Mesothelial cell of epicardium (in vitro differentiated cells): ENCODE measurements around the gene ARHGEF28. TPM values are rescaled to one million over a fixed set of nuclear protein-coding genes. Genes with fewer than 3 reads are reported as not detected.

Experiments used
- DNase-seq, 2 experiments: peaks; one replicate each; pipeline ENCODE4 v3.0.0; 2021; ENCODE audit warnings: low spot score in 2 of 2; ENCODE audit not compliant: unreplicated experiment in 2 of 2
- H3K27ac Mint-ChIP-seq: 2 replicates; pipeline ENCODE4 v1.8.0; 2021; ENCODE audit warnings: mixed read lengths
- H3K27me3 Mint-ChIP-seq: 2 replicates; pipeline ENCODE4 v1.8.0; 2021; ENCODE audit warnings: low read depth, mixed read lengths
- H3K36me3 Mint-ChIP-seq: 2 replicates; pipeline ENCODE4 v1.8.0; 2021; ENCODE audit warnings: mixed read lengths
- H3K4me1 Mint-ChIP-seq: 2 replicates; pipeline ENCODE4 v1.8.0; 2021; ENCODE audit warnings: mixed read lengths
- H3K4me3 Mint-ChIP-seq: 2 replicates; pipeline ENCODE4 v1.8.0; 2021; ENCODE audit warnings: mild to moderate bottlenecking, moderate library complexity, mixed read lengths
- H3K9me3 Mint-ChIP-seq: 2 replicates; pipeline ENCODE4 v1.8.0; 2021; ENCODE audit warnings: mixed read lengths
- total RNA-seq: library from RNA; stranded (reverse); gene quantifications from 3 replicates; pipeline ENCODE4 v1.2.1, GENCODE V29; 2021
- TF ChIP-seq, protein P1 (sequence below): fragments of 200-600 bp; sonication (generic); IDR thresholded peaks from one replicate; pipeline ENCODE4 v1.5.0; 2021; ENCODE audit warnings: antibody characterized with exemption; ENCODE audit not compliant: unreplicated experiment

The ARHGEF28 gene
- total RNA-seq, 1 donor from 2014 or later: 0.40 TPM

DNA sequence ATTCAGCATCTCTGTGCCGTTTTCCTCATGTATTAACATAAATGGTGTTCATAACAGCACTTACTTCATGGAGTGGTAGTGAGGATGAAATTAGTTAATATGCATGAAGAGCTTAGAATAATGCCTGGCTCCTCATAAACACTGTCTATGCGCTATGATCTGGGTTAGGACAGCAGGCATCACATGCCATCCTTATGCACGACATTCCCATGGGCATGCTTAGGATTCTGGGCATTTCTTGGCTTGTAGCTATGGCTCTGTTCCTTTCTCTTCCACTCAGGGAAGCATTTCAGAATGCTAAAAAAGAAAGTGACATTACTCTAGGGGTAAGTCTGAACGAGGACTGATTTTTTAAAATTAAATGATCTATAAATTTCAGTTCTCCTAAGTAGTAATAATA lies 349.8 kb downstream of the ARHGEF28 start:
- TF ChIP-seq, protein P1, sequence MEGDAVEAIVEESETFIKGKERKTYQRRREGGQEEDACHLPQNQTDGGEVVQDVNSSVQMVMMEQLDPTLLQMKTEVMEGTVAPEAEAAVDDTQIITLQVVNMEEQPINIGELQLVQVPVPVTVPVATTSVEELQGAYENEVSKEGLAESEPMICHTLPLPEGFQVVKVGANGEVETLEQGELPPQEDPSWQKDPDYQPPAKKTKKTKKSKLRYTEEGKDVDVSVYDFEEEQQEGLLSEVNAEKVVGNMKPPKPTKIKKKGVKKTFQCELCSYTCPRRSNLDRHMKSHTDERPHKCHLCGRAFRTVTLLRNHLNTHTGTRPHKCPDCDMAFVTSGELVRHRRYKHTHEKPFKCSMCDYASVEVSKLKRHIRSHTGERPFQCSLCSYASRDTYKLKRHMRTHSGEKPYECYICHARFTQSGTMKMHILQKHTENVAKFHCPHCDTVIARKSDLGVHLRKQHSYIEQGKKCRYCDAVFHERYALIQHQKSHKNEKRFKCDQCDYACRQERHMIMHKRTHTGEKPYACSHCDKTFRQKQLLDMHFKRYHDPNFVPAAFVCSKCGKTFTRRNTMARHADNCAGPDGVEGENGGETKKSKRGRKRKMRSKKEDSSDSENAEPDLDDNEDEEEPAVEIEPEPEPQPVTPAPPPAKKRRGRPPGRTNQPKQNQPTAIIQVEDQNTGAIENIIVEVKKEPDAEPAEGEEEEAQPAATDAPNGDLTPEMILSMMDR: no peak
- H3K36me3 Mint-ChIP-seq: no peaks in the 10 kb centered on the region
- H3K4me1 Mint-ChIP-seq: peaks cover 21% of the 10 kb centered on the region
- no peaks in the 10 kb centered on the region for H3K9me3 Mint-ChIP-seq
- no peak for DNase-seq
- no peak overlapping the region for H3K4me3 Mint-ChIP-seq
- H3K27ac Mint-ChIP-seq: no peak overlapping the region
- H3K27me3 Mint-ChIP-seq: peaks cover 4% of the 10 kb centered on the region

GRCh38 chr5:73977146-73977545 lies 351.1 kb downstream of the ARHGEF28 start:
- peaks cover 15% of the 10 kb centered on the region for H3K4me1 Mint-ChIP-seq
- no peaks in the 10 kb centered on the region for H3K36me3 Mint-ChIP-seq
- DNase-seq: no peak
- H3K27me3 Mint-ChIP-seq: peaks cover 4% of the 10 kb centered on the region
- H3K27ac Mint-ChIP-seq: no peak overlapping the region
- no peak overlapping the region for H3K4me3 Mint-ChIP-seq
- H3K9me3 Mint-ChIP-seq: no peaks in the 10 kb centered on the region
- TF ChIP-seq, protein P1: no peak

DNA sequence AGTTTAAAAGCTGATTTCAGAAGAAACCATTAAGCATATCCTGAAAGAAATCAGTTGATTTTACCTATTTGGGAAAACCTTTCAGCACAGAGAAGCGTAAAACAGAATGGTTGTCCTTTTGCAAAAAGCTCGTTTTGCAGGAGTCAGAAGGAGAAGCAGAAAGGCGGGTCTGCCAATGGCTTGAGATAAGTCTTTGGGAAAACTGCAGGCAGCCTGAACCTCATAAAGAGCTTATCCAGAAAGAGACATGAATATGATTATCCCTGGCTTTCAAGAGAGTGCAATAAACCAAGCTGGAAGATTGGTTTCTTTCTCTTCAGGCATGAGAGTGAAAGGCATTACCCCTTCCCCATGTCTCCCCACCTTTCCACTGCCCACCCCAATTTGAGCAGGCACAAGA lies 353.3 kb downstream of the ARHGEF28 start:
- H3K4me3 Mint-ChIP-seq: no peak overlapping the region
- no peaks in the 10 kb centered on the region for H3K9me3 Mint-ChIP-seq
- peaks cover 4% of the 10 kb centered on the region for H3K27me3 Mint-ChIP-seq
- DNase-seq: no peak
- H3K36me3 Mint-ChIP-seq: no peaks in the 10 kb centered on the region
- H3K4me1 Mint-ChIP-seq: peaks cover 18% of the 10 kb centered on the region
- H3K27ac Mint-ChIP-seq: no peak overlapping the region
- TF ChIP-seq, protein P1: no peak

DNA sequence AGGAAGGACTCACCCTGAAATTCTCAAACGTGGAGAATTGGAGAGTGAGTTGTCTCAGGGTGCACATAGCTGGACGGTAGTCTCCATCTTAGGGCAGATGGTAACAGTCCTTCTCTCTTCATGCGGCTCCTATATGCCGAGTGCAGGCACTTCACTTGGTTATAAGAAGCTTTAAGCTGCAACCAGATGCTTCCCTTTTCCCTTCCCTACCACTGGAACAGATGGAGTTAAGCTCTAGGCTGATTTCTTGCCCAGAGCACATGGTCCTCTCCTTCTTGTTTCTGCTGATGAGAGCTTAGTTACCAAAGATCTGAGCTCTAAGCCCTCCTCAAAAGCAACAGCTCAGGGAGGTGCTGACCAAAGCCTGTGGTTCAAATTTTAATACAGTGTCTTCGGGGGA lies 355.7 kb downstream of the ARHGEF28 start:
- Mint-ChIP-seq H3K4me1 (peaks cover 21% of the 10 kb centered on the region), H3K27me3 (peaks cover 4% of the 10 kb centered on the region), H3K36me3 (no peaks in the 10 kb centered on the region), H3K4me3 (no peak overlapping the region), H3K27ac (no peak overlapping the region), H3K9me3 (no peaks in the 10 kb centered on the region)
- DNase-seq: no peak
- TF ChIP-seq, protein P1: no peak

DNA sequence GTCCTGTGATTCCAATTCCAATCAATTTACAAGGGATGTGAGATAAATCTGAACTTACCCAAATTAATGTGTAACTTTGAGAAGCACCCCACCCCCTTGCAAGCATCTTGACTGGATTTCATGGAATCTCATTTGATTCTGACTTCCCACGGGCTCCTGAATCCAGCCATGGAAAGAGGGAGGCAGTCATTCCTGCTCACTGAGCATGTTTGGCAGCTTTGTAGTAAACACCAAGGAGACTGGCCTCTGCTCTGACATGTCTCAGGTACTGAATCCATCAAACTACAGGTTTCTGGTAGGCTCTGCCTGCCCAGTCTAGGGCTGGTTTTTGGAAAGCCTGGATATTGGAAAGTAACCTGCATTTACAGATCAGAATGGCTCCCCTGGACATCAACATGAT lies 357.6 kb downstream of the ARHGEF28 start:
- no peaks in the 10 kb centered on the region for H3K27me3 Mint-ChIP-seq
- H3K36me3 Mint-ChIP-seq: no peaks in the 10 kb centered on the region
- H3K4me3 Mint-ChIP-seq: no peak overlapping the region
- TF ChIP-seq, protein P1: no peak
- H3K9me3 Mint-ChIP-seq: no peaks in the 10 kb centered on the region
- no peak overlapping the region for H3K27ac Mint-ChIP-seq
- DNase-seq: no peak
- peaks cover 23% of the 10 kb centered on the region for H3K4me1 Mint-ChIP-seq

DNA sequence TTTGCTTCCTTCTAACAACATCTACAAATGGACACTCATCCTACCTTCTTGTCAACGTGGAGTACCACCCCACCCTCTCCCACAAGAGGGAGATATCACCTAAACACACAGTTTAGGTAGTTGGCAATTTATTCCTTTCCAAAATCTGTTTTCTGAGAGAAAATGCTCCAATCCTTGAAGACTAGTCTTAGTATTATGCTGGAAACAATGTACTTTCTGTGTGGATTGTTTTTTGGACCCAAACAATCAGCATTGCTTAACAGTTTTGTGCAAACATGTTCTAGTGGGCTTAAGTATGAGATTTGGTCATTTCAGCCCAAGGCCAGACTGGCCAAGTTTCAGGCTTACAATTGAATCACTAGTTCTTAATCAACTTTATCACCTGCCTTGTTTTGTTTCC lies 359.1 kb downstream of the ARHGEF28 start:
- DNase-seq: no peak
- no peaks in the 10 kb centered on the region for H3K9me3 Mint-ChIP-seq
- H3K36me3 Mint-ChIP-seq: no peaks in the 10 kb centered on the region
- no peak overlapping the region for H3K4me3 Mint-ChIP-seq
- peaks cover 29% of the 10 kb centered on the region for H3K4me1 Mint-ChIP-seq
- no peak overlapping the region for H3K27ac Mint-ChIP-seq
- no peaks in the 10 kb centered on the region for H3K27me3 Mint-ChIP-seq
- TF ChIP-seq, protein P1: peak; percentile 51
